Jurkat, Clone E6-1 (cell line): ENCODE data around the gene CSMD2.

Experiments used
- DNase-seq: peaks from one replicate; pipeline ENCODE4 v3.0.0-alpha.2; 2011; ENCODE audit warnings: low read depth, low spot score
- H3K4me3 ChIP-seq: 2 replicates; pipeline ENCODE4 v1.5.1; 2011; ENCODE audit warnings: mild to moderate bottlenecking, low read length, control low read depth, moderate library complexity

CSMD2 gene

DNA sequence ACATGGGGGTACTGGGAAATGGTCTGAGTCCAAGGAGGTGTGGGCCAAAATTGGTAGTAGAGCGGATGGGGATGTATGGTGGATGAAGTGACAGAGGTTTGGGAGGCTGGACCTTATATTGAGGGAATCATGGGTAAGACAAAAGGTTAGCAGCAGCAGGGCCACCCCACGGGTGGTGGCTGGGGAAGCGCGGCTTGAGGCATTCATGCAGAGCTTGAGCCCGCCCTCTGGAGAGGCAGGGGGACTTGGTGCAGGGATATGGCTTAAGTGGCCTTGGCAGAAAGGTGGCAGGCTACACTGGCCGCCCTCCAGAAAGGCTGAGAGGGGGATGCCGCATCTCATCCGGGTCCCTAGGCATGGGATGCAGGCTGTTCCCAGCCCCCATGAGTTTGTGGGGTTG, 269.6 kb downstream of the CSMD2 start:
- DNase-seq: no peak
- H3K4me3 ChIP-seq: no peak overlapping the region

GRCh38 chr1:33893147-33893830, 271.7 kb downstream of the CSMD2 start:
- no peak overlapping the region for H3K4me3 ChIP-seq
- no peak for DNase-seq

DNA sequence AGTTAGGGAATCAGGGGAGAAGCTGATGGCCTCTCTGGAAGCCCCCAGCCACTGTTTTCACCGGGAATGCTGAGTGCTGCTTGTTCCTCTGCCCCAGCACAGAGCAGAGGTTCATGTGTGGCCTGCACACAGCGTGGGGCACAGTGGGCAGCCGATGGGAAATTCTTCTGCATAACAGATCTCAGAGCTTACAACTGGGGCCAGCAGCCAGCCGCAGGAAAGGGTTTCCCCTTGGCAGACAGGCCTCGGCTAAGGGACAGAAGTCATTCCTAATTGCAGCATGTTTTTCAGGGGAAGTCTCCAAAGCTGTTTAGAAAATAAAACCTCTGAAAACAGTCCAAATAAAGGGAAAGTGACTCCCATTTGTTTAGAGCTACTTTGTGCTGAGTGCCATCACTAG, 278.5 kb downstream of the CSMD2 start:
- no peak overlapping the region for H3K4me3 ChIP-seq
- DNase-seq: no peak

GRCh38 chr1:33880305-33880704, 284.7 kb downstream of the CSMD2 start:
- H3K4me3 ChIP-seq: no peak overlapping the region

DNA sequence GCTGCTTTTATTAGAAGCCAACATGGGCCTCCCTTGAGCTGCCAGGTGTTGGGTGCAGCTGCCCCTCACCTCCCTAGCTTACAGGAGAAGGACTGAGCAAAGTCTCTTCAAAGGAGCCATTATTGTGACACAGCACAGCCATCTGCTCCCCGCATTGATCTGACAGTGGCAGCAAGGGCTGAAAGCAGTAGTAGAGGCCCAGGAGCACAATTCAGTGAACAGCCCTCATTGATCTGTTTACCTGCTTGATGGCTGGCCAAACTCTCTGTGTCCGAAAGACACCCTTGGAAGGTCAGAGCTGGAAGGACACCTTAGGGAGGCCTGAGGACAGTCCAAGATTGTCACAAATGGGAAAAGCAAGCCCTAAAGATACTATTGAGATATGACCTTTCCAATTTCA, 286.6 kb downstream of the CSMD2 start:
- no peak for DNase-seq
- H3K4me3 ChIP-seq: no peak overlapping the region

More at GRCh38 chr1:33880305-33880704, 284.7 kb downstream of the CSMD2 start:
- no peak for DNase-seq

- H3K4me3 ChIP-seq: no peak overlapping the region
- no peak for DNase-seq
Measured at GRCh38 chr1:33876970-33877650, 287.9 kb downstream of the CSMD2 start.

DNA sequence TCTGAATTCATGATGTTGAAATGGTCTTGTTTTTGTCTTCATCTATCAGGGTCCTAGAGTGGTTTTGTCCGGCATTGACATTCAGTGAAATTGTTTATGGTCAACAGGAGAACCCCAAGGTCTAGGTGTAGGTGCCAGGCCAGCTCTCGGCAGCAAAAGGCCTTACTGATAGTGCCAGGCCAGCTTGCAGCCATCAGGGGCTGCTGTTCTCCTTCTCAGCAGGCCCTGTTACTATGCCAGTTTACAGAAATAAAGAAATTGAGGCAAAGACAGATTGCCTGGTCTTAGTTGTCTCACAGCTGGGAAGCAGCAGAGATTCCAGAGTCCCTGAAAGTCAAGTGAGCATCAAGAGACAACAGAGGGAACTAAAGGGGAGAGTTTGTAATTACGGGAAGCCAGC, 289.2 kb downstream of the CSMD2 start:
- DNase-seq: no peak

DNA sequence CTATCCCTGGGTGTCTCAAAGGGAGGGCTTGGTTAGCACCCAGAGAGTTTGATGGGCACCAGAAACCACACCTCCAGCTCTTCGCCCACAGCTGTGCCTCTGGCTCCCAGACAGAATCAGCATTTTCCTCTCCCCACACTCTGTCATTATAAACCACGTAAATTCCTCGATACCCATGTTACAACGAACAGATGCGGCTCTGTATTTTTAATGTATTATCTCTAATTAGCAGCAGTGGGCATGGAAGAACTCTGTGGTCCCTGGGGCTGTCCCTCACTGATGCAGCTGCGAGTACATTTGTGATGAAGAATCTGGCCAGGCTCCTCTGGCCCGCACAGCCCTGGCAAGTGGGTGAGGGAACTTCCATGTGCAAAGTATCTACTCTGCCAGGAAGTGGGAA, 290.4 kb downstream of the CSMD2 start:
- DNase-seq: no peak
- no peak overlapping the region for H3K4me3 ChIP-seq

More for the DNA sequence above, 289.2 kb downstream of the CSMD2 start:
- H3K4me3 ChIP-seq: no peak overlapping the region

DNA sequence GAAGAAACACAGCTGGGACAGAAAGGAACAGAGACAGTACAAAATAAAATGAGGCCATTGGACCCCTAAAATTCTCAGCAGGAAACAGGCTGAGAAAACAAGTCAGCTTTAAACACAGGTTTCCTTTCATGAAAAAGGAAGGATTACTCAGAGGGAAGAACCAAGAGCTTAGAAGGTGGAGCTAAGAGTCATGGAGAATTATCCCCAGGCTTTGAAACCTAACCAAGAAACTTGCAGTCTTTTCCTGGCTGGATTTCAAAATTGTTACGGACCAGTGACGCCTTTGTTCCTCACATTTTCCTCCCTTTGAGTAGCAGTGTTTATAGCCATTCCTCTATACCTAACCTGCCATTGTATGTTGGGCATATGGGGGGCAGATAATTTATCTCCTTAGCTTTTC, 292.3 kb downstream of the CSMD2 start:
- DNase-seq: no peak
- no peak overlapping the region for H3K4me3 ChIP-seq

DNA sequence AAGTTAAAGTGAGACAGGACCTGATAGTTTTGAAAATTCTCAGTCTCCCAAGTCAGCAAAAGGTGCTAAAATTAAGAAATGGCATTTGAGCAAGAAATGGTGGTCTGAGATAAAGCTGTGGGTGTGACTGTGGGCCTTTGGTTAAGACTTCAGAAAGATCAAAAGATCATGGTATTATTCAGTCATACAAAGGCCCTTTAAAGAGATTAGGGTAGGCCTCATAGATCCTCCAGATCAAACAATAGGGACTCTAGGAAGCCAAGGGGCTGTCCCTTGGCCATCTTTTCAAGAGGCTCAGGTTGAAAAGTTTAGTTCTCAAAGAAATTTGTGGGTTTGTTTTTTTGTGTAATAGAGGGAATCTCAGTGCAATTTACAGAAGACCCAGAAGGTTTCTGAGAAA, 292.8 kb downstream of the CSMD2 start:
- H3K4me3 ChIP-seq: no peak overlapping the region
- no peak for DNase-seq

DNA sequence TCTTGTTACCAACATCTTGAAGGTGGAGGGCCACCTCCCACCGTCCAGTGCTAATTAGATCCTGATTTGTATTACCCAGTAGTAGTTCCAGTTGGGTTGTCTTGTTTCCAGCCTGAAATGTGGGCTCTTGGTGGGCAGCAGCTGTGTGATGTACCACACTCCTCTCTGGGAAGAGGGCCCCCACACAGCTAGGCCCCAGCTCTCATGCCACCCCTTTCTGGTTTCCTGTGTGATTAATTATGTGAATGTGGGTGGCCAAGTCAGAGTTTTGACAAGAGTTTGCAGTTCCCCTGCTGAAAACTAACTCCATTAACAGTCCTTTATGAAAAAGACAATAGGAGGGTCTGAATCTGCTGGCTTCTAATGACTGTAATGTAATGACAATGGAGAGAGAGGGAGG, 297.3 kb downstream of the CSMD2 start:
- no peak for DNase-seq
- H3K4me3 ChIP-seq: no peak overlapping the region

- DNase-seq: no peak
Measured at GRCh38 chr1:33866281-33866680, 298.7 kb downstream of the CSMD2 start.

DNA sequence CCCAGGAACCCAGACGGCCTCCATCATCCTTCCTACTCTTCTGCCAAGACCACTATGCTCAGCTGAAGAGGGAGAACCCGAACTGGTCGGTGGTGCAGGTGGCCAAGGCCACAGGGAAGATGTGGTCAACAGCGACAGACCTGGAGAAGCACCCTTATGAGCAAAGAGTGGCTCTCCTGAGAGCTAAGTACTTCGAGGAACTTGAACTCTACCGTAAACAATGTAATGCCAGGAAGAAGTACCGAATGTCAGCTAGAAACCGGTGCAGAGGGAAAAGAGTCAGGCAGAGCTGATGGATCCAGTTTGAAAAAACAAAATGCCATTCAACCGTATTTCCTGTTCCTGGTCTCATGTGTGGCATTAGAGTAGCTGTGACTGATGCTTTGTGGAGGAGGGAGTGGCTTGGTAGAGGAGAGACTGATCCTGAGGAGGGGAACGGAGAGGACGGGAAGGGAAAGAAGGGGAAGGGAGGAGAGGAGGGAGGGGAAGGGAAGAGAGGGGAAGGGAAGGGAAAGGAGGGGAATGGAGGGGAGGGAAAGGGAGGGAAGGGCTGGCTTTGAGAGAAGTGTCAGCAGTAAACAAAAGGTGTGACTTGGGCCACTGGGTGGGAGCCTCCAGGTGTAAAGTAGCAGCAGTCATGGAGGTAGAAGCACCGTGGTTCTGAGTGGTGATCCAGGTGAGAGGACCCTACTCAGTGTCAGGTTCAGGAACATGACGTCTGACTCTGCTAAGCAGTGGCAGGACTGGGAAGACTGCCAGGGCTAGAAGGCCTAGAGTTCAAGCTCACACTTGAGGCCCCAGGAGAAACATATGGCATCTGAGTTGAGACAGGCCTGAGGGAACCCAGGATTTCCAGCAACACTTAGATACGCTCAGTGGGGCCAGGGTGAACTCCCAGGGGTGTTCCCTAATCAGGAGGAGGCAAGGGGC, 300.3 kb downstream of the CSMD2 start:
- H3K4me3 ChIP-seq: no peak overlapping the region
- no peak for DNase-seq

More at GRCh38 chr1:33866281-33866680, 298.7 kb downstream of the CSMD2 start:
- H3K4me3 ChIP-seq: no peak overlapping the region

- no peak for DNase-seq
- H3K4me3 ChIP-seq: no peak within 1 kb of the TSS
Measured at GRCh38 chr1:33863779-33864178, 301.3 kb downstream of the CSMD2 start, which contains the start of gene HMGB4. Gene HMGB4 (plus strand): TSS chr1:33864079. CDS start chr1:33864192, 113 bp downstream.

GRCh38 chr1:33860671-33861070, 304.4 kb downstream of the CSMD2 start:
- no peak overlapping the region for H3K4me3 ChIP-seq
- DNase-seq: no peak

DNA sequence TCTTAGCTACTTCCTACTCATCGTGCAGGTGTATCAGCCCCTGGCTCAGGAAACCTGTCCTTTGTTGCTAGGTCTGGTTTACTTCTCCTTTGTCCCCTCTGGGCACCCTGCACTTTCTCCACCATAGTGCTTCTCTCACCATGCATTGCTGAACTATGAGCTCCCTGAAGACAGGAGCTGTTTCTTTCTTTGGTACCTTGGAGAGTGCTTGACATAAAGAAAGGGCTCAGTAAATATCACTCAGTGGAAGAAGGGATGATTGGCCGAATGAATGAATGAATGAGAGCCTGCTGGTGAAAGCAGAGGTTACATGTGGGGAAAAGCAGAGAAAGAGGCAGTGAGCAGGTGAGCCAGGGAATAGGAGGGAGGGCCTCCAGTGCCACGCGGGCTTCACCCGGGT, 310.9 kb downstream of the CSMD2 start:
- H3K4me3 ChIP-seq: no peak overlapping the region
- DNase-seq: no peak

- DNase-seq: no peak
- no peak overlapping the region for H3K4me3 ChIP-seq
Measured at GRCh38 chr1:33853431-33853830, 311.6 kb downstream of the CSMD2 start.

GRCh38 chr1:33852711-33853110, 312.3 kb downstream of the CSMD2 start:
- no peak for DNase-seq

DNA sequence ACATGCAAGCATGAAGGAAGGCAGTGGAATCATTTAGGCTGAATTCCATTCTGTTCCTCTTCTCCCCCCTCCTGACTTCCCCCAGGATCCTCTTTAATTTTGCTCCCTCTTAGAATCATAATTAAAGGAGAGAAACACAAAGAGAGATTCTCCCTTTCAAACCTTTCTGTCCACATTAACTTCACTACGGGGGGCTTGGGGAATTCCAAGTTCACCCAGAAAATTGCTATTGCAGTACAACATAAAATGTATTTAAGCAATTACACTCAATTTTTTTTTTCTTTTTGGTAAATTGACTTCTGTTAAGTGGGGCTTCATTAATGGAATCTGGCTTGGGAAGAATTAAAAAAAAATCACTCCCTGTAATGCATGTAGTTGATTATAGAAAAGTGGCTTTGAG, 314.5 kb downstream of the CSMD2 start:
- no peak for DNase-seq
- no peak overlapping the region for H3K4me3 ChIP-seq

More at GRCh38 chr1:33852711-33853110, 312.3 kb downstream of the CSMD2 start:
- H3K4me3 ChIP-seq: no peak overlapping the region

DNA sequence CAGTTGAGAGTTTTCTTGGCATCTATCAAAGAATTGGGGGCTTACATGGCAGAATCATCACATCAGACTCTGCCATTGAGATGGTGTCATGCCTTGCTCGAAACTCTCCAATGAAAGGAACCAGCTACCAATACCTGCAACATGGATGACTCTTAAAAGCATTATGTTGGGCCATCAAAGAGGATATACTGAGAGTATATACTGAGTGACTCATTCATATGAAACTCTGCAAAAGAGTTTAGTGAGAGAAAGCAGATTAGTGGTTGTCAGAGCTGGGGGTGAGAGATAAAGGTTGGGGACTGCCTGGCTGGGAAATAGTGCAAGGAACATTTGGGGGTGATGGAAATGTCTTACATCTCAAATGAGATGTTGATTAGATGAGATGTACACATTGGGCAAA, 315.8 kb downstream of the CSMD2 start:
- DNase-seq: no peak

More for the DNA sequence above, 315.8 kb downstream of the CSMD2 start:
- H3K4me3 ChIP-seq: no peak overlapping the region
